Erythroblast (primary cell): ENCODE results near the gene MYZAP.

Experiments used
- GATA1 ChIP-seq: IDR thresholded peaks from 2 replicates; pipeline ENCODE4 v1.6.1; 2011; ENCODE audit warnings: low read depth, mild to moderate bottlenecking, control low read depth, low read length, moderate library complexity
- POLR2A ChIP-seq: IDR thresholded peaks from 2 replicates; pipeline ENCODE4 v1.6.1; 2011; ENCODE audit warnings: mild to moderate bottlenecking, low read length

- TF ChIP-seq POLR2A: no peak
- no peak for TF ChIP-seq GATA1
These were observed 4.7 kb downstream of the MYZAP start for GRCh38 chr15:57596301-57596855.
